GM21529 (cell line): ENCODE results near the gene DNAJA4.

Source experiments
- ATAC-seq: cut with Tn5 transposase; IDR thresholded peaks from one replicate; pipeline ENCODE4 v1.9.1; 2021; ENCODE audit not compliant: unreplicated experiment

Gene DNAJA4

DNA sequence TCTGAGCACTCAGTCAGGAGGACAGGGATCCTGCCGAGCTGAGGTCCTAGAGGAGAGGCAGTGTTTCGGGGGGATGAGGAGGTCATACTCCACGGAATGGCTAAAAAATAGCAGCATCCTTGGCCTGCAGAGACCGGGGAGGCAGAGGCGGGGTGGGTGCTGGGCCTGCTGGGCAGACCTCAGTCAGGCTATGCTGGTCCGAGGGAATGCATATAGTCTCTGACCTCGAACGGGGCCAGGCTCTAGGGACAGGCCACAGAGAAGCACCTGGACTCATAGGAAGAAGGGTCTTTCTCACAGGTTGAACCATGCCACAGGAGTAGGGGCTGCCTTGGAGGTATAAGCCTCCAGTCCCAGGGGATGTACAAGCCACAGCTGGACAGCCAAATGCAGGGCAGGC is 49.0 kb downstream of the DNAJA4 start:
- ATAC-seq: no peak

DNA sequence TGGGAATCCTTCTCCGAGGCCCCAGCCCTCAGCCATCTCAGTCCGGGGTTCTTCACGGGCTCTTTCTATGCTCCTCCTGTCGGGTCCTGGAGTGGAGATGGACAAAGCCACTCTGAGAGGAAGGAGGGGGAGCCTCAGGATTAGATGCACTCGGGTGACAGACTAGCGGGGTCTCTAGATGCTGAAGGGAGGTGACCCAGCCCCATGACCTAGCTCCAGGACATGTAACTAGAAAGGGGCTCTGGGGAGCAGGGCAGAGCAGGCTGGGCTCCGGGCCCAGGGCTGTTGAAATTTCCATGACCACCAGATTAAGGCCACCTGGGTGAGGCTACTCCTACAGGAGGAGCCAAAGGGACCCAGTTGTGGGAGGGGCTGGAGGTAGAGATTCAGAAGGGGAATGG is 49.8 kb downstream of the DNAJA4 start:
- no peak for ATAC-seq

DNA sequence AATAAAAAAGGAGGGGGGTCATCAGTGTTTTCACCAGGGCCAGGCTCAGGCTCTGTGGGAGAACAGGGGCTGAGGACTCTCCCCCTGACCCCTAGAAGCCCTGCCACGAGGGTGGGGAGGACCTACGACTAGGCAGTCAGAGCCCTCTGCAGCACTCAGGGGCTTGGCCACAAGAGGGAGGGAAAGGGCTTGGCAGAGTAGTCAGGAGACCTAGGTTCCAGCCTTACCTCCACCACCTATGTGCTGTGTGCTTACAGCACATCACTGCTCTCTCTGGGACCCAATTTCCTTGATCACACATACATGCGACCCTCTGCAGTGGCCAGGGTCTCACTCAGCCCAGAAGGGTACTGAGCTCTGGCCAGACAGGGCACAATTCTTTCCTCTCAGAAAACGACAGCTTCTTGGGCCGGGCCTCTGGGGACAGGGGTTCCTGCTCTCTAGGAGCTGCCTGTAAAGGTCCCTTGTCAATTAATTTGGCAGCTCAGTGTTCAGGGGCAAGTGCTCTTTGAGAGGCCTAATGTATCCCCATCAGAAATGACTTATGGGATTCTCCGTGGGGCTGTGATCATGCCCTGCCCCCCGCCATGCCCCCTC is 51.4 kb downstream of the DNAJA4 start:
- no peak for ATAC-seq

DNA sequence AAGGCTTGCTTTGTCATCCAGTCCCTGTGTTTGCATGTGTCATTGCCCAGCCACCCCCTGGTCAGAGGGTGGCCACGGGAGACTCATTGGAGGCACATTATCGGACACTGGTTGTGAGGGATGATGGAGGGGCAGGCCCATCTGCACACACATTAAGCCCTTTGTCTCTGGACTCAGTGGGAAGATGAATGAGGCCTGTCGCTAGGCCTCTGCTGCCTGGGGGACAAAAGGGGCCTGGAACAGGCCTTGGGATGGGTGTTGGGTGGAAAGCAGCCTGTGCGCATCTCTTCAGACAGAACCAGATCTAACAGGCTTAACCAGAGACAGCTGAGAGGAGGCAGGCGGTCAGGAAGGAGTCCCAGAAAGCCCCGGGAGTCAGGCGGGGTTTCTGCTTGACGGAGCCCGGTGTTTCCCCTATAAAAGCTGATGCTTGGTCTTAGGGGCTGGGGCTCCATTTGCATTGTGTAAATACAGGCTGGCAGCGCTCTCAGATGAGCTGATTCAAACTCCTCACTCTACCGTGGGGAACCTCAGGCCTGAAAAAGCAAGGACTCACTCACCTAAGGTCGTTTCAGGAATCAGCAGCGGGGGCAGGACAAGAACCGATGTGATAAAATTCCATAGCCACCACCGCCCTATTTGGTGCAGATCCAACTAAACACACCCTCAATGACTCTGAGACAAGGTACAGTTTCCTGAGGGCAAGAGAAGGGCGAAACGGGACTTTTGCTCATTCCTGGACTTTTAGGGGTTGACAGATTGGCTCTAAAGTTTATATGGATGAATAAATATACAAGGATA is 52.1 kb downstream of the DNAJA4 start:
- no peak for ATAC-seq

DNA sequence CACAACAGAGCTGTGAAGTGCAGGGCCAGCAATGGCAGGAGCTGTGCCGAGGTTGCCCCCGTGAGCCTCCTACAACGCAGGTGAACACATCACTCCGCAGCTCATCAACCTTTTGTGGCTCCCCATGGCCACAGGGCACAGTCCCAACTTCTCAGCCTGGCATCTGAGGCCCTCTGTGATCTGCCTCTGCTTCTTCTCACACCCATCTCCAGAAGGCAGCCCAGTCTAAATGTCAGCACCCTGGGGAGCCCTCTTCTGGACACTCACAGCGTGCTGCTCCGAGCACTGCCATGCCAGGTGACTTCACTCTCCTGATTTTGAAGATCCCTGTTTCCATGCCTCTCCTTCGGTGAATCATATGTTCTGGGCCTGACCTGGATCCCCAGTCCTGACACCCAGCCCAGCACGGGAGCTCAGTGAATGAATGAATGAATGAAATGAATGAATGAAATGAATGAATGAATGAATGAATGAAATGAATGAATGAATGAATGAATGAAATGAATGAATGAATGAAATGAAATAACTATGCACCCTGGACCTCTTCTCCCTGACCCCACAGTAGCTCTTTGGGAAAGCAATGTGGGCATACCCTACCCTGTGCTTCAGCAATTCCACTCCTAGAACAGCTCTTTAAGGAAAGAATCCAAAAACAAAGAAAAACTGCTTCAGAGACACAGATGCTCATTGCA is 52.9 kb downstream of the DNAJA4 start:
- no peak for ATAC-seq

DNA sequence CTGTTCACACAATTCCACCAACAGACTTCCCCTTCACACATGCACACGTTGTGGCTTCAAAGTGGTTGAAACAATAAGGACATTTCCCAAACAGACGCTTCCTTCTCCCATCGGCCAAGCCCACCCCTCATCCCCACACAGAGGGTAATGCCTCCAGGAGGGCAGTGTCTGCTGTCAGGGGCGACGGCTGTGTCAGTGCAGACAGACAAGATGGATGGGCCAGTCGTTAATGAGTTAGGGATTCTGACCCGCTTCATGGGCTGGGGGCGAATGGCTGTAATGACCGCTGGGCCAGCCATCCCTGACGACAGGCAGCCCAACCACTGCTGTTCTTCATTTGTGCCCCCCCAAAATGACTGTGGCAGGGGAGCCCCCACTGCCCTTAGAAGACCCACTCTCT is 55.2 kb downstream of the DNAJA4 start:
- ATAC-seq: no peak

DNA sequence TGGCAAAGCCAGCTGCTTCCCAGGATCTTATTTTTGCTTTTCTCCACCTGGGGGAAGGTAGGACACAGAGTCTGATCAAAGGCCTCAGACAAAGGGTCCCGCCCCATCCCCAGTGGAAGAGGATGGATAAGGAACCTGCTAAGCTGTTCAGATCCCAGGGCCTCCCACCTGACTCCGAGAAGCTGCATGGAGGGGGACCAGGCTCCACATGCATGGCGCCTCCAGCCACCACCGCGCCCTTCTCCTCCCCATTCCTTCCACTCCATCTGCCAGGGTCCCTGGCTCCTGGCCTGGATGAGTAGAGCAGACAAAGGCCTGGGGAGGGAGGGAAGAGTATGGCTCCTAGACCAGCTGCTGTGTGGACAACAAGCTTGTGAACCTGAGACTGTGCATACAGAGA is 55.8 kb downstream of the DNAJA4 start:
- no peak for ATAC-seq

DNA sequence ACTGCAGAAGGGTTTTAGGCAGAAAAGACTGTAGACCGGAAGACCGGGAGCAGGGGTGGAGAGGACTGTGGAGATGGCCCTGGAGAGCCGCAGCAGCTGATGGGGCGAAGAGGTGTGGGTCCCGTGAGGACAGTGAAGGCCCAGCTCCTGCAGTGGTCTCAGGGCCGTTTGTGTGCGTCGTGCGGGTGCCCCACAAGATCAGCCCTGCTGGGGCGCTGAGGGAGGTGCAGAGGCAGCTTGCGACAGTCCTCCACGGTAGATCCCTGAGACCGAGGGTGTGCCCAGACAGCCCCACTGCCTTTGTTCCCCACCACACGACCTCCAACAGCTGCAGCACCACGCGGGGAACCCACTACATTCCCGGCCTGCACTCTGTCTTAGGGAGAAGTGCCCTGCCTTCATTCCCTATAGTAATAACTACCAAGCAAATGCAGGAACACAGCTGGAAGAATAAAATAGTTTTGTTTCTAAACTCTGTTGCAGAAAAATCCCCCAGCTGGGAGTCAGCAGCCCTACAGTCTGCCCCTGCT is 56.7 kb downstream of the DNAJA4 start:
- no peak for ATAC-seq

DNA sequence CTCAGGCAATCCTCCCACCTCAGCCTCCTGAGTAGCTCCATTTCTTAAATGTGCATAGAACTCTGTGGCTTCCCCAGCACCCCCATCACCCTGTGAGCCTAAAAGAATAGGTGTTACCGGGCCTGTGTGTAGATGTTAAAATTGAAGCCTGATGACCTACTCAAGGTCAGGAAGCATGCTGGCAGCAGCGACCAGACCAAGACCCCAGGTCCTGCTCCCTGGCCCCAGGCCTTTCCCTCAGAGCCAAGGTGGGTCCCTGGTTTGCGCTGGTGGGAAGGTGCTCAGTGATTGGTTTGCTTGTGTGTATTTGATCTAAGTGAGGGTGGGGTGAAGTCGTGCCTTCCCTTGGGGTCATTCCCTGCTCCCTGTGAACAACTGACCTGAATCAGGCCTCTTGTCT is 57.4 kb downstream of the DNAJA4 start:
- no peak for ATAC-seq

DNA sequence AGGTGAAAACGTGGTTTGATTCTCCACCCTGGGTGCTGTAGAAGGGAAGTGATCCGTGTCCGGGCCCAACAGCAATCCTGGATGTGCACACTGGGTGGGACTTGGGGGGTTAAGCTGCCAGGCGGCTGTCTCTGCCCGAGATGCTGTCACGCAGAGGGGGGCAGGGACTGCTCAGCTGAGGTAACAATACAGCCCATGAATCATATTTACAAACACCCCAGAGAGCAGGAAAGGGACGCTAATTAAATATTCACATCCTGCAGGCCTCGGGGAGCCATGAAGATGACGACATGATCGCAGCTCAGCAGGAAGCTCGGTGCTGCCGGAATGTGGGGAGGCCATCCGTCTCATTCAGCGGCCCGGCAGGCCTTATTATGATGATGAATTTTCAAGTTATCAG is 57.9 kb downstream of the DNAJA4 start:
- no peak for ATAC-seq

DNA sequence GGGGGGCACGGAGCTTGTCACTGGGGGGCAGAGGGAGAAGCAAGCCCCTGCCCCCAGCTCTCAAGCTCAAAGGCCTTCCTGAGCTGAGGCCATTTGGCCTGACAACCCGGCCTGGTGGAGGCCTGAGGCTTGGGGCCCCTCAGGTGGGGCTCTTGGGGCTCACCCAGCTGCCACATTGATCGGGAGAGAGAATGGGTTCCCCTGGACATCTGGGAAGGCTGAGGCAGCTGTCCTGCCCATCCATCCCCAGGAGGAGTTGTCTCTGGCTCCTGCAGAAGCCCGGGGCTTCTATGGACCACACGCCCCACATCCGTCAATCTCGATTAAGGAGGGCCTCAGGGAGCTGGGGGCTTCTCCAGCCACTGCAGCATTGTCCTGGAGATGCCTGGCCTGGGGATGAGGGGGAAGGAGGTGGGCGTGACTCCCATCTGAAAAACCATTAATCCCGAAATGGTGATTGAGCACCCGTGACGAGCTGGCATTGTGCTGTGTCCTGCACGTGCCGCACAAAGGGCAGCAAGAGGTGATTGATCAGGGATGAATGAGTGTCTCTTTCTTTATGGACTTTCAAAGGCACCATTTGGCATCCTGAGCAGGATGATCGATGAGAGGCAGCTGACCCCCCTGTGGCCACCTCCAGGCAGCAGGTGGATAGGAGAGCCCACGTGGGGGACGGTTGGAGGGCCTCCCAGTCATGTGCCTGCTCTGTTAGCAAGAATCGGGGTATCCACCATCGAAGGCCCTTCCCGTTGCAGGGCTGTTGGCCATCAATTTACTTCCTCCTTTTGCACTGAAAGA is 58.6 kb downstream of the DNAJA4 start:
- ATAC-seq: no peak

DNA sequence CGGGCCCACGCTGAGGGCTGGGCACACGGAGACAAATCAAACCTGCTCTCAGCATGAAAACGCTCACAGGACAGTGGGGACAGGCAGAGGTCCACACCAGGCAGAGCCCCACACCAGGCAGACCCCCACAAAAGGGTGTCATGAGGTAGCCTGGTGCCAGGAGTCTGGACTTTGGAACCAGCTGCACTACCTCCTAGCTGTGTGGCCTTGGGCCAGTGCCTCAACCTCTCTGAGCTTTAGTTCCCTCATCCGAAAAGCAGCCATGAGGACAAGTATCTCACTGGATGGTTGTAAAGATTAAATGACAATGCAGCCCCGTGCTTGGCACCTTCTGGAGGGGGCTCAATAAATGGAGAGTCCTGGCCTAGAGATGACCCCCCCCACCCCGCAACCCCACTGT is 59.3 kb downstream of the DNAJA4 start:
- no peak for ATAC-seq

DNA sequence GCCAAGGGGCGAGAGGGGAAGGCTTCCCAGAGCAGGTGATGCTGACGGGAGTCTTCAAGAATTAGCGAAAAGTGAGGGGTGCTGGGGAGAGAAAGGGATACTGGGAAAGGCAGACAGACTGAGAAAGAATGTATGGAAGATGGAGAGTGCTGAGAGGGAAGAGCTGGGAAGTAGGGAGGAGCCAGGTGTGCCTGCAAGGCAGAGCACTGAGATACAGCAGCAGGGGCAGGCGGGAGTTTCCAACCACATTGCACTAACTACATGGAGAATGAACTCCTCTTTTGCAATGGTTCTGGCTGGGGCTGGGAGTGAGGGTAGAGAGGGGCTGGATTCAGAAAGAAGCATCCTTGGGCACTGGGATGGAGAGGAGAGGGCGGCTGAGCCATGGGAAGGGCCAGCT is 59.8 kb downstream of the DNAJA4 start:
- no peak for ATAC-seq

DNA sequence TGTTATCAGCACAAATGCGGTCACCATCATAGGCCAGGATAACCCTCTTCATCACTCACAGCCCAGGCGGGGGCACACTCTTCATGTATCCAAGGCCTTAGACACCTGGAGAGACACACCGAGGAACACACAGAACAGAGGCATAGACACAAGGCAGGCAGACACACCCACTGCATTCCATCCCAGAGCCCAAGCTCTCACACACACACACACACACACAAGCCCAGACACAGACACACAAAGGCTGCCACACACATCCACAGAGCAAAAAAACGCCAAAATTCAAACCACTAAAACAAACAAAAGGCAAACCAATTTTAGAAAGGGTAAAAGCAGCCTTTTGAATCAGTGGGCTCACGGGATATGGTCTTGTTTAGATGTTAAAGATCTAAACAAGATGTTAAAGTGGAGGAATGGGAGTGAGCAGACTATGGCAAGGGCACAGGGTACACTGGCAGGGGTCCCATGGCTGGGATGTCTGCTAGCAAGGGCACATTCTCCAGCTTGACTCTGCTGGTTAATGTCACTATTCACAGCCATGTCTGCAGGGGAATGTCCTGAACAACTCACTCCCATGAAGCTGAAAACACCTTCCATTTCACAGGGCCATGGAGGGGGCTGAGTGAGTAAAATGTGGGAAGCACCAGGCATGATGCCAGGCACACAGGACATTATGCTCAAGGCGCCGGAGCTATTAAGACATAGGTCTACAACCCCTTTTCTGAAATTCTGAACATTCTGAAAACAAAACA is 60.9 kb downstream of the DNAJA4 start:
- no peak for ATAC-seq

DNA sequence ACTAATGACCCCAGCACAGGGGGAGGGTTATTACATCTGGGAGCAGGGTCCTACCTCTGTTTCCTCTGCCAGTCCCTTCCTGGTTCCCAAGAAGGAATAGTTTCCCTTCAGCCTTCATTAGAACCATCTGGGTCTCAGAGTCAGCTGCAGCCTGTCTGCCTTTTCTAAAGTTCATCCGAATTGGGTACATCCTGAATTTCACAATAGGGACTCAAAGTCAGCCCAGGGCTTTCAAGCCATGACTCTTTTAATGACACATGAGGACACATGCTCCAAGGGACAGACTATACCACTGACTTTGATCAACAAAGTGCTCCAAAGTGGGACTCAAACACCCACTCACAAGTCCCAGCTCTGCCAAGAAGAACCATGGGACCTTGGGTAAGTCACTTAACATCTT is 63.1 kb downstream of the DNAJA4 start:
- no peak for ATAC-seq

DNA sequence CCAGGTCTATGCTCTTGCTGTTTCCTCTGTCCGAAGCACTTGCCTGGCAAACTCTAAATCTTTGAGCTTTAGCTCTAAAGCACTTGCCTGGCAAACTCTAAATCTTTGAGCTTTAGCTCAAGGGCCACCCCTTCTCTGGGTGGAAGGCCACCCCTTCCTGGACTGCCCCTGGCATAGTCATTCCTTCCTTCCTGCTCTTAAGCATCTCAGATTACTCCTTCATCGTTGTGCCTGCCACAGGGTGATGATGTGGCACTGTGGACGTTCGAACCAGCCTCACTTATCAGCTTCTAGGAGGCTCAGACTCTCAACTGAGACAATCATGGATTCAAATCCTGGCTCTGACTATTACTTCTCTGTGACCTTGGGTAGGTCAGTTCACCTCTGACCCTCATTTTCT is 65.3 kb downstream of the DNAJA4 start:
- ATAC-seq: no peak
